ENCODE data around the gene TAS2R7.
"Not testable (repeated sequence)": the region's sequence is repeated elsewhere in the genome, so short reads cannot be mapped to it uniquely, and the experiment has no call there.

DNA sequence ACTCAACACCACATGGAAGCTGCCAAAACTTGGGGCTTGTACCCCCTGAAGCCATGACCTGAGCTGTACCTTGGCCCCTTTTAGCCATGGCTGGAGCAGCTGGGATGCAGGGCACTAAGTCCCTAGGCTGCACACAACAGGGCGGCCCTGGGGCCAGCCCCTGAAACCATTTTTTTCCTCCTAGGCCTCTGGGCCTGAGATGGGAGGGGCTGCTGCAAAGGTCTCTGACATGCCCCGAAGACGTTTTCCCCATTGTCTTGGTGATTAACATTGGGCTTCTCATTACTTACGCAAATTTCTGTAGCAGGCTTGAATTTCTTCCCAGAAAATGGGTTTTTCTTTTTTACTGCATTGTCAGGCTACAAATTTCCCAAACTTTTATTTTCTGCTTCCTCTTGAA lies 10.7 kb downstream of the TAS2R7 start:
- TF ChIP-seq, protein P1, sequence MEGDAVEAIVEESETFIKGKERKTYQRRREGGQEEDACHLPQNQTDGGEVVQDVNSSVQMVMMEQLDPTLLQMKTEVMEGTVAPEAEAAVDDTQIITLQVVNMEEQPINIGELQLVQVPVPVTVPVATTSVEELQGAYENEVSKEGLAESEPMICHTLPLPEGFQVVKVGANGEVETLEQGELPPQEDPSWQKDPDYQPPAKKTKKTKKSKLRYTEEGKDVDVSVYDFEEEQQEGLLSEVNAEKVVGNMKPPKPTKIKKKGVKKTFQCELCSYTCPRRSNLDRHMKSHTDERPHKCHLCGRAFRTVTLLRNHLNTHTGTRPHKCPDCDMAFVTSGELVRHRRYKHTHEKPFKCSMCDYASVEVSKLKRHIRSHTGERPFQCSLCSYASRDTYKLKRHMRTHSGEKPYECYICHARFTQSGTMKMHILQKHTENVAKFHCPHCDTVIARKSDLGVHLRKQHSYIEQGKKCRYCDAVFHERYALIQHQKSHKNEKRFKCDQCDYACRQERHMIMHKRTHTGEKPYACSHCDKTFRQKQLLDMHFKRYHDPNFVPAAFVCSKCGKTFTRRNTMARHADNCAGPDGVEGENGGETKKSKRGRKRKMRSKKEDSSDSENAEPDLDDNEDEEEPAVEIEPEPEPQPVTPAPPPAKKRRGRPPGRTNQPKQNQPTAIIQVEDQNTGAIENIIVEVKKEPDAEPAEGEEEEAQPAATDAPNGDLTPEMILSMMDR (IDR thresholded peaks at IDR 0.05 in 8 of 11, conservative IDR thresholded peaks at IDR 0.05 in 3 of 11): not testable (repeated sequence)
- TF ChIP-seq POLR2A (IDR thresholded peaks at IDR 0.05): not testable (repeated sequence)
